SK-N-SH (cell line): Measurements from ENCODE around the gene CYTH3. TPM values are rescaled to one million over a fixed set of nuclear protein-coding genes. Genes with fewer than 3 reads are reported as not detected.

Source experiments
- CTCF ChIA-PET: fragments of 300-600, 350-600 bp; formaldehyde crosslinking; extraction: SDS; loops from one replicate; lab custom pipeline; 2021; lab: Yijun Ruan, JAX
- POLR2A ChIA-PET: fragments of 350-600 bp; sonication (Branson Sonifier 250); formaldehyde crosslinking; extraction: SDS; loops from one replicate; lab custom pipeline; 2020; ENCODE audit warnings: antibody characterized with exemption, inconsistent platforms; lab: Yijun Ruan, JAX
- DNase-seq: peaks from one replicate; pipeline ENCODE4 v3.0.0; 2012
- H2AFZ ChIP-seq: fragments of 200-600 bp; sonication (generic); 2 replicates; pipeline ENCODE4 v1.8.1; 2016; ENCODE audit warnings: antibody characterized with exemption, mild to moderate bottlenecking, low read depth
- H3F3A ChIP-seq: fragments of 200-600 bp; sonication (generic); replicated peaks from 2 replicates; pipeline ENCODE3; 2016; ENCODE audit warnings: antibody characterized with exemption, mild to moderate bottlenecking; ENCODE audit not compliant: insufficient read depth
- H3K27ac ChIP-seq, 2 experiments: fragments of 200-500 bp in 1 of 2; fragments of 200-600 bp in 1 of 2; sonication (Bioruptor generic) in 1 of 2; sonication (generic), shearing (Covaris generic) in 1 of 2; 2 replicates each; pipeline versions ENCODE4 v1.5.1 to v1.6.1; 2014 to 2016; ENCODE audit warnings: low read depth in 2 of 2, inconsistent platforms in 1 of 2, low read length in 1 of 2, mild to moderate bottlenecking in 1 of 2, mixed read lengths in 1 of 2
- H3K27me3 ChIP-seq: fragments of 200-600 bp; sonication (generic), shearing (Covaris generic); 2 replicates; pipeline ENCODE4 v1.6.1; 2016; ENCODE audit warnings: mixed run types; ENCODE audit not compliant: insufficient read depth
- H3K36me3 ChIP-seq, 2 experiments: fragments of 200-500 bp in 1 of 2; fragments of 200-600 bp in 1 of 2; sonication (Bioruptor generic) in 1 of 2; sonication (generic) in 1 of 2; replicated peaks in 1 of 2; 2 replicates each; pipeline versions ENCODE3 to v1.5.1; 2014 to 2016; ENCODE audit warnings: low read length in 1 of 2, mild to moderate bottlenecking in 1 of 2; ENCODE audit not compliant: insufficient read depth in 2 of 2, control insufficient read depth in 1 of 2
- H3K4me1 ChIP-seq, 2 experiments: fragments of 200-500 bp in 1 of 2; fragments of 200-600 bp in 1 of 2; sonication (Bioruptor generic) in 1 of 2; sonication (generic), shearing (Covaris generic) in 1 of 2; 2 replicates each; pipeline versions ENCODE4 v1.5.1 to v1.6.1; 2014 to 2016; ENCODE audit warnings: low read depth in 1 of 2, low read length in 1 of 2, mixed run types in 1 of 2; ENCODE audit not compliant: insufficient read depth in 2 of 2, control insufficient read depth in 1 of 2
- H3K4me2 ChIP-seq: fragments of 200-600 bp; sonication (generic), shearing (Covaris generic); 2 replicates; pipeline ENCODE4 v1.6.1; 2017; ENCODE audit warnings: mixed run types
- H3K4me3 ChIP-seq, 2 experiments: fragments of 200-500 bp in 1 of 2; fragments of 200-600 bp in 1 of 2; sonication (Bioruptor generic) in 1 of 2; sonication (generic), shearing (Covaris generic) in 1 of 2; 2 replicates each; pipeline versions ENCODE4 v1.5.1 to v1.8.1; 2014 to 2016; ENCODE audit warnings: low read depth in 2 of 2, inconsistent platforms in 1 of 2, low read length in 1 of 2, mild to moderate bottlenecking in 1 of 2, mixed read lengths in 1 of 2, moderate library complexity in 1 of 2
- H3K79me2 ChIP-seq: fragments of 200-600 bp; sonication (generic); 2 replicates; pipeline ENCODE4 v1.8.1; 2017; ENCODE audit warnings: mild to moderate bottlenecking; ENCODE audit not compliant: insufficient read depth
- H3K9ac ChIP-seq: fragments of 200-600 bp; sonication (generic); 2 replicates; pipeline ENCODE4 v1.6.1; 2017; ENCODE audit warnings: mixed run types
- H3K9me2 ChIP-seq: fragments of 200-600 bp; sonication (generic); 2 replicates; pipeline ENCODE4 v1.6.1; 2017; ENCODE audit warnings: mixed run types
- H3K9me3 ChIP-seq: fragments of 200-600 bp; sonication (generic); 2 replicates; pipeline ENCODE4 v1.6.1; 2017; ENCODE audit warnings: mixed run types, mild to moderate bottlenecking, moderate library complexity
- H4K20me1 ChIP-seq: fragments of 200-600 bp; sonication (generic); 2 replicates; pipeline ENCODE4 v1.6.1; 2017; ENCODE audit warnings: mild to moderate bottlenecking, mixed run types; ENCODE audit not compliant: insufficient read depth
- ELF1 ChIP-seq: IDR thresholded peaks from 2 replicates; pipeline ENCODE4 v1.4.0; 2012
- EP300 ChIP-seq, 2 experiments: IDR thresholded peaks; 2 replicates each; pipeline versions ENCODE4 v1.4.0 to v1.6.1; 2012; ENCODE audit warnings: borderline replicate concordance in 1 of 2, low read depth in 1 of 2, low read length in 1 of 2
- GABPA ChIP-seq: IDR thresholded peaks from 2 replicates; pipeline ENCODE4 v1.4.0; 2012; ENCODE audit warnings: low read depth, mild to moderate bottlenecking
- GATA2 ChIP-seq: sonication (generic); formaldehyde crosslinking; IDR thresholded peaks from 2 replicates; pipeline ENCODE4 v1.5.0; 2020; ENCODE audit warnings: mild to moderate bottlenecking, missing genetic modification reagents
- MEF2A ChIP-seq: IDR thresholded peaks from 2 replicates; pipeline ENCODE4 v1.4.0; 2012; ENCODE audit warnings: low read depth, borderline replicate concordance
- MXI1 ChIP-seq: IDR thresholded peaks from 2 replicates; pipeline ENCODE4 v1.6.1; 2012; ENCODE audit warnings: mild to moderate bottlenecking, low read depth, low read length, improper control_type of control experiment
- NFIC ChIP-seq: IDR thresholded peaks from 2 replicates; pipeline ENCODE4 v1.4.0; 2012; ENCODE audit warnings: borderline replicate concordance
- REST ChIP-seq: IDR thresholded peaks from 2 replicates; pipeline ENCODE4 v1.6.1; 2012; ENCODE audit warnings: mild to moderate bottlenecking, low read depth, low read length, moderate library complexity
- RFX5 ChIP-seq: IDR thresholded peaks from 2 replicates; pipeline ENCODE4 v1.6.1; 2012; ENCODE audit warnings: mild to moderate bottlenecking, improper control_type of control experiment, low read length
- RXRA ChIP-seq: IDR thresholded peaks from 2 replicates; pipeline ENCODE4 v1.4.0; 2012; ENCODE audit warnings: low read depth, mild to moderate bottlenecking, borderline replicate concordance
- SIN3A ChIP-seq: IDR thresholded peaks from 2 replicates; pipeline ENCODE4 v1.6.1; 2012; ENCODE audit warnings: low read depth, mild to moderate bottlenecking, low read length, moderate library complexity, borderline replicate concordance
- TAF1 ChIP-seq: IDR thresholded peaks from 2 replicates; pipeline ENCODE4 v1.6.1; 2012; ENCODE audit warnings: low read depth, mild to moderate bottlenecking, low read length, moderate library complexity, borderline replicate concordance
- TEAD4 ChIP-seq: IDR thresholded peaks from 2 replicates; pipeline ENCODE4 v1.4.0; 2012; ENCODE audit warnings: mild to moderate bottlenecking, borderline replicate concordance; ENCODE audit not compliant: insufficient read depth
- USF2 ChIP-seq: fragments of 150-350 bp; IDR thresholded peaks from 2 replicates; pipeline ENCODE4 v1.6.1; 2017; ENCODE audit warnings: antibody characterized with exemption, low read length, low read depth, borderline replicate concordance
- WGBS: methylation state at CpG from one replicate; pipeline ENCODE4 v1.1.6; 2017; ENCODE audit warnings: low lambda C conversion rate; 5-methylcytosine and 5-hydroxymethylcytosine counted together
- polyA plus RNA-seq, 3 experiments: library from polyadenylated mRNA; depleted of rRNA; stranded (reverse); fragments of >200 nt; gene quantifications; 2 replicates each; pipeline ENCODE4 v1.2.3, GENCODE V29; 2012
- TF ChIP-seq, protein P1 (sequence below): IDR thresholded peaks from 2 replicates; pipeline ENCODE4 v1.4.0; 2012; ENCODE audit warnings: low read depth, borderline replicate concordance
- TF ChIP-seq, protein P2 (sequence below): fragments of 200-600 bp; sonication (generic); IDR thresholded peaks from 2 replicates; pipeline ENCODE4 v1.6.1; 2017; ENCODE audit warnings: antibody characterized with exemption, mild to moderate bottlenecking, moderate library complexity
- TF ChIP-seq, protein P3 (sequence below): IDR thresholded peaks from 2 replicates; pipeline ENCODE4; 2012
- TF ChIP-seq, protein P4 (sequence below): IDR thresholded peaks from 2 replicates; pipeline ENCODE4 v1.4.0; 2012; ENCODE audit warnings: low read depth

Gene CYTH3
- polyA plus RNA-seq, 1 of the 3 experiments (the other 2 are of a cell fraction), result 55.1 TPM

- TF ChIP-seq GATA2 (CRISPR knock-in tag) (no peak), RXRA (no peak)
- TF ChIP-seq, protein P1, sequence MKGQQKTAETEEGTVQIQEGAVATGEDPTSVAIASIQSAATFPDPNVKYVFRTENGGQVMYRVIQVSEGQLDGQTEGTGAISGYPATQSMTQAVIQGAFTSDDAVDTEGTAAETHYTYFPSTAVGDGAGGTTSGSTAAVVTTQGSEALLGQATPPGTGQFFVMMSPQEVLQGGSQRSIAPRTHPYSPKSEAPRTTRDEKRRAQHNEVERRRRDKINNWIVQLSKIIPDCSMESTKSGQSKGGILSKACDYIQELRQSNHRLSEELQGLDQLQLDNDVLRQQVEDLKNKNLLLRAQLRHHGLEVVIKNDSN, result no peak
Measured at GRCh38 chr7:6153646-6154541, 118.5 kb downstream of the CYTH3 start (continued).

DNA sequence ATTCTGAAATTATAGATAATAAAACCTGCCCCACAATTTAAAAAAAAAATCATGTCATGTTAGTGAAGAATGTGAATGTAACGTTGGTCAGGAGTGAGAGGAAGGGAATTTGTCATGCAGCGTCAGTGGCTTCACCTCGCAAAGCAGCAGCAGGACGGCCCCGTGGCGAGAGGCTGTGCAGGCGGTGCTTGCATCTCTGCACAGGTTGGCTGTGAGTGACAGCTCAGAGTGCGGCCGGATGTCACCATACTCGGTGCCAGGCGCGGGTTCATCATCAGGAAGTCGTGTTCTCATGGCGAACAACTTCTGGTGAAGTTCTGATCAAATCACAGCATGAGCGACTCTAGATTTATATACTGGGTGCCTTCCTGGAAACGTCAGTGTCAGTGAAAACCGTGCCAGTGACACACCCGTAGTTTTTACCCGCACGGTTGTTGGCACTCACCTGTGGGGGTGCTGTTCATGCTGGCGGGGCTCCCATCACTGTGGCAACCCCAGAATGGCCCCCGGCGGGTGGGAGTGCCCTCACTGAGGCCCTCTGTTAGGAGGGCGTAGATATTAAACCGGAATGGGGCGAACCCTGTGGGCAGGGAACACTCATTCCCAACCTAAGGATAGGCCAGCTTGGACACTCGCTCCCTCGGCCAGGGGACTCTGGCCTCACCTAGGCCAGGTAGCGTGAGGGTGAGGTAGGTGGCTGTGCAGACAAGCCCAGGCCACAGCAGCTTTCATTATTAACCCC lies 120.3 kb downstream of the CYTH3 start:
- POLR2A ChIA-PET, result interaction anchor here (1.2 kb wide), 1 partner anchor 8 kb away, joined by 3 read pairs; no protein-coding TSS in a partner anchor
- no peaks in the 10 kb centered on the region for H3K4me1 ChIP-seq
- peaks cover 73 to 92% of the 10 kb centered on the region in 2 experiments for H3K36me3 ChIP-seq

More for the DNA sequence above, 120.3 kb downstream of the CYTH3 start:
- TF ChIP-seq MXI1, result no peak
- TF ChIP-seq USF2, result no peak
- TF ChIP-seq TEAD4, result no peak
- TF ChIP-seq MEF2A, result no peak
- no peak for TF ChIP-seq ELF1
- no peak for TF ChIP-seq SIN3A
- no peak for TF ChIP-seq RFX5
- TF ChIP-seq, protein P2, sequence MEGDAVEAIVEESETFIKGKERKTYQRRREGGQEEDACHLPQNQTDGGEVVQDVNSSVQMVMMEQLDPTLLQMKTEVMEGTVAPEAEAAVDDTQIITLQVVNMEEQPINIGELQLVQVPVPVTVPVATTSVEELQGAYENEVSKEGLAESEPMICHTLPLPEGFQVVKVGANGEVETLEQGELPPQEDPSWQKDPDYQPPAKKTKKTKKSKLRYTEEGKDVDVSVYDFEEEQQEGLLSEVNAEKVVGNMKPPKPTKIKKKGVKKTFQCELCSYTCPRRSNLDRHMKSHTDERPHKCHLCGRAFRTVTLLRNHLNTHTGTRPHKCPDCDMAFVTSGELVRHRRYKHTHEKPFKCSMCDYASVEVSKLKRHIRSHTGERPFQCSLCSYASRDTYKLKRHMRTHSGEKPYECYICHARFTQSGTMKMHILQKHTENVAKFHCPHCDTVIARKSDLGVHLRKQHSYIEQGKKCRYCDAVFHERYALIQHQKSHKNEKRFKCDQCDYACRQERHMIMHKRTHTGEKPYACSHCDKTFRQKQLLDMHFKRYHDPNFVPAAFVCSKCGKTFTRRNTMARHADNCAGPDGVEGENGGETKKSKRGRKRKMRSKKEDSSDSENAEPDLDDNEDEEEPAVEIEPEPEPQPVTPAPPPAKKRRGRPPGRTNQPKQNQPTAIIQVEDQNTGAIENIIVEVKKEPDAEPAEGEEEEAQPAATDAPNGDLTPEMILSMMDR, result no peak
- TF ChIP-seq NFIC, result no peak
- no peak for TF ChIP-seq EP300 (IDR thresholded peaks at IDR 0.05; ENCODE audit: borderline replicate concordance in 1 of 2, low read depth in 1 of 2, low read length in 1 of 2)
- TF ChIP-seq RXRA, result no peak
- TF ChIP-seq, protein P3, sequence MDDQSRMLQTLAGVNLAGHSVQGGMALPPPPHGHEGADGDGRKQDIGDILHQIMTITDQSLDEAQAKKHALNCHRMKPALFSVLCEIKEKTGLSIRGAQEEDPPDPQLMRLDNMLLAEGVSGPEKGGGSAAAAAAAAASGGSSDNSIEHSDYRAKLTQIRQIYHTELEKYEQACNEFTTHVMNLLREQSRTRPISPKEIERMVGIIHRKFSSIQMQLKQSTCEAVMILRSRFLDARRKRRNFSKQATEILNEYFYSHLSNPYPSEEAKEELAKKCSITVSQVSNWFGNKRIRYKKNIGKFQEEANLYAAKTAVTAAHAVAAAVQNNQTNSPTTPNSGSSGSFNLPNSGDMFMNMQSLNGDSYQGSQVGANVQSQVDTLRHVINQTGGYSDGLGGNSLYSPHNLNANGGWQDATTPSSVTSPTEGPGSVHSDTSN, result no peak
- no peak for TF ChIP-seq GABPA
- no peak for TF ChIP-seq REST
- no peak for TF ChIP-seq TAF1
- TF ChIP-seq, protein P4, sequence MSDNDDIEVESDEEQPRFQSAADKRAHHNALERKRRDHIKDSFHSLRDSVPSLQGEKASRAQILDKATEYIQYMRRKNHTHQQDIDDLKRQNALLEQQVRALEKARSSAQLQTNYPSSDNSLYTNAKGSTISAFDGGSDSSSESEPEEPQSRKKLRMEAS, result no peak
- no peaks in the 10 kb centered on the region for H3K27me3 ChIP-seq
- H3K9me3 ChIP-seq, result no peaks in the 10 kb centered on the region
- no peak overlapping the region for H3K9ac ChIP-seq
- no peak overlapping the region for H3K27ac ChIP-seq
- H3K4me3 ChIP-seq, result no peak overlapping the region
- H3K4me2 ChIP-seq, result no peak overlapping the region
- 95% methylated on average over 29 of the region's 29 CpGs for WGBS
- no peaks in the 10 kb centered on the region for H3K9me2 ChIP-seq
- no peaks in the 10 kb centered on the region for H4K20me1 ChIP-seq
- H2AFZ ChIP-seq, result no peak overlapping the region
- DNase-seq, result no peak
- CTCF ChIA-PET, result interaction anchor here (2.1 kb wide), 1 partner anchor 171 kb away, joined by 10 read pairs; no protein-coding TSS in a partner anchor
- H3F3A ChIP-seq, result peaks cover 11% of the 10 kb centered on the region
- peaks cover 13% of the 10 kb centered on the region; the same call in 1 of the 2 replicates for H3K79me2 ChIP-seq
